HUDEP-2 (cell line): ENCODE results near the gene SLC24A3.

Experiments
- DNase-seq, 76 experiments: peaks; one replicate each; lab custom pipeline; 2025; ENCODE audit not compliant: unreplicated experiment in 76 of 76; lab: John Stamatoyannopoulos, UW

Gene SLC24A3

GRCh38 chr20:19416627-19417026 lies 204.2 kb downstream of the SLC24A3 start:
- no peak for DNase-seq

- no peak for DNase-seq
These were observed 207.0 kb downstream of the SLC24A3 start for GRCh38 chr20:19419396-19419795.

- DNase-seq, result no peak
These were observed 210.9 kb downstream of the SLC24A3 start for GRCh38 chr20:19423097-19423899.

- no peak for DNase-seq
These were observed 211.6 kb downstream of the SLC24A3 start for GRCh38 chr20:19423900-19424620.

GRCh38 chr20:19426356-19426755 lies 213.9 kb downstream of the SLC24A3 start:
- DNase-seq, result no peak

GRCh38 chr20:19427480-19427879 lies 215.0 kb downstream of the SLC24A3 start:
- DNase-seq, result no peak

GRCh38 chr20:19427913-19428312 lies 215.5 kb downstream of the SLC24A3 start:
- DNase-seq, result no peak

- no peak for DNase-seq
These were observed 215.9 kb downstream of the SLC24A3 start for GRCh38 chr20:19428324-19428723.

GRCh38 chr20:19429538-19429937 lies 217.1 kb downstream of the SLC24A3 start:
- no peak for DNase-seq

GRCh38 chr20:19430641-19431315 lies 218.3 kb downstream of the SLC24A3 start:
- DNase-seq, result no peak

- no peak for DNase-seq
These were observed 218.9 kb downstream of the SLC24A3 start for GRCh38 chr20:19431316-19431700.

- no peak for DNase-seq
These were observed 219.5 kb downstream of the SLC24A3 start for GRCh38 chr20:19431906-19432305.

GRCh38 chr20:19433371-19434350 lies 221.2 kb downstream of the SLC24A3 start:
- no peak for DNase-seq

GRCh38 chr20:19435316-19435715 lies 222.9 kb downstream of the SLC24A3 start:
- DNase-seq, result no peak

- no peak for DNase-seq
These were observed 223.4 kb downstream of the SLC24A3 start for GRCh38 chr20:19435821-19436220.

- no peak for DNase-seq
These were observed 226.0 kb downstream of the SLC24A3 start for GRCh38 chr20:19438488-19438887.

- DNase-seq, result no peak
These were observed 228.5 kb downstream of the SLC24A3 start for GRCh38 chr20:19440660-19441527.

GRCh38 chr20:19446246-19446645 lies 233.8 kb downstream of the SLC24A3 start:
- no peak for DNase-seq

- no peak for DNase-seq
These were observed 236.2 kb downstream of the SLC24A3 start for GRCh38 chr20:19448632-19449031.
